Esophagus muscularis mucosa (tissue), 4 donors: ENCODE results near the gene CNIH3.

Experiments used
- CTCF ChIP-seq, 3 experiments: fragments of 200-600 bp in 2 of 3; fragments of 450-650 bp in 1 of 3; sonication (generic) in 2 of 3; IDR thresholded peaks; one replicate each; pipeline ENCODE4 v1.5.1; 2017 to 2019; ENCODE audit warnings: antibody characterized with exemption in 3 of 3, mild to moderate bottlenecking in 2 of 3, moderate library complexity in 1 of 3
- EP300 ChIP-seq: sonication (generic); formaldehyde crosslinking; IDR thresholded peaks from one replicate; pipeline ENCODE4 v1.6.1; 2017; ENCODE audit warnings: antibody characterized with exemption
- POLR2A ChIP-seq: fragments of 450-650 bp; IDR thresholded peaks from one replicate; pipeline ENCODE4 v1.6.1; 2017; ENCODE audit warnings: antibody characterized with exemption, moderate library complexity, mild to moderate bottlenecking, low read depth

DNA sequence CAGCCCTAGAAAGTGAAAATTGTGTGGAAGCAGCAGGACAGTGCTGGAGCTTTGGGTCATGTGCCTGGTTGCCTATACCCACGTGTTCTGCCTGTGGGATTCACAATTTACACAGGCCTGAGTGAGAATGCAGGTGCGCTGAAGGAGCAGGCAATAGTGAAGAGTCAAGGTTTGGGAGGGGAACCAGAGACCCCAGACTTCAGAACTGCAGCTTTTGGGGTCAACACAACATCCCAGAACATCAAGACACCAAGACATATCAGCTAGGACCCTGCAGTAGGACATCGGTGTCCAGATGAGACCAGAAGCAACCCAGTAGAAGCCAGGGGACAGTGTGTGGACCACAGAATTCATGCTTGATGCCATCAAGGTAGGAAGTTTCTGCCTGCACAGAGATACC, 29.1 kb upstream of the CNIH3 start:
- TF ChIP-seq CTCF (IDR thresholded peaks at IDR 0.05) (no peak), EP300 (no peak), POLR2A (no peak)
